Measurements from ENCODE around the gene CEP41.

DNA sequence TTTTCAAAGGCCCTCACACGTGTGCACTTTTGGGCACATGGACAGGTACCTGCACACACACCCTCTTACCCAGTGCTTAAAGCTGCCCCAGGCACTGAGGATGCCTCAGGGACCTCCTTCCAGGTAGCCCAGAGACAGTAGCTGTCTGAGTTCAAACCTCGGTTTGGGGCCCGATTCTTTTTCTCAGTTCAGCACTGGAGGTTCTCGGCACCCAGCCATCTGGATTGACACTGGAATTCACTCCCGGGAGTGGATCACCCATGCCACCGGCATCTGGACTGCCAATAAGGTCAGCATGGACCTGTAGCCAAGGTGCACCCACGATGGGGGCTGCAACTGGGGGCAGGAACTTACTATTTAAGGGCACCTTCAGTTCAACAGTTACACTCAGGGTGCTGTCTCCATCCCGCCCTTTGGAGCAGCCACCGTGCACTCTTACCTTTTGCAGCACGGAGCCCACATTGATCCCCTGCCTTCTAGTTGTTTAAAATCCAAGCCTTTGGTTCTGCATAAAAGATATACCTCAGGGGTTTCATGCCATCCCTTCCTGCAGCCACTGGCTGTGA is 78.5 kb downstream of the CEP41 start:
- TF ChIP-seq, protein P1, sequence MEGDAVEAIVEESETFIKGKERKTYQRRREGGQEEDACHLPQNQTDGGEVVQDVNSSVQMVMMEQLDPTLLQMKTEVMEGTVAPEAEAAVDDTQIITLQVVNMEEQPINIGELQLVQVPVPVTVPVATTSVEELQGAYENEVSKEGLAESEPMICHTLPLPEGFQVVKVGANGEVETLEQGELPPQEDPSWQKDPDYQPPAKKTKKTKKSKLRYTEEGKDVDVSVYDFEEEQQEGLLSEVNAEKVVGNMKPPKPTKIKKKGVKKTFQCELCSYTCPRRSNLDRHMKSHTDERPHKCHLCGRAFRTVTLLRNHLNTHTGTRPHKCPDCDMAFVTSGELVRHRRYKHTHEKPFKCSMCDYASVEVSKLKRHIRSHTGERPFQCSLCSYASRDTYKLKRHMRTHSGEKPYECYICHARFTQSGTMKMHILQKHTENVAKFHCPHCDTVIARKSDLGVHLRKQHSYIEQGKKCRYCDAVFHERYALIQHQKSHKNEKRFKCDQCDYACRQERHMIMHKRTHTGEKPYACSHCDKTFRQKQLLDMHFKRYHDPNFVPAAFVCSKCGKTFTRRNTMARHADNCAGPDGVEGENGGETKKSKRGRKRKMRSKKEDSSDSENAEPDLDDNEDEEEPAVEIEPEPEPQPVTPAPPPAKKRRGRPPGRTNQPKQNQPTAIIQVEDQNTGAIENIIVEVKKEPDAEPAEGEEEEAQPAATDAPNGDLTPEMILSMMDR (IDR thresholded peaks at IDR 0.05; ENCODE audit: low read depth, low read length) = no peak
- TF ChIP-seq POLR2A (IDR thresholded peaks at IDR 0.05; ENCODE audit: extremely low read depth, insufficient read length) = no peak
